NCI-H748 treated with DMSO at 0.1 percent for 48 hours (cell line): ENCODE data around the gene TMEM120B.

ENCODE experiments used
- DNase-seq: peaks from one replicate; lab custom pipeline; 2025; lab: John Stamatoyannopoulos, UW

The TMEM120B gene

GRCh38 chr12:121804417-121805111 lies 92.0 kb downstream of the TMEM120B start:
- DNase-seq = no peak

GRCh38 chr12:121805171-121806008 lies 92.8 kb downstream of the TMEM120B start:
- peak; percentile 6 for DNase-seq

- no peak for DNase-seq
These were observed 93.5 kb downstream of the TMEM120B start for GRCh38 chr12:121806009-121806545.

GRCh38 chr12:121806546-121807423 lies 94.2 kb downstream of the TMEM120B start:
- no peak for DNase-seq

GRCh38 chr12:121807642-121808347 lies 95.2 kb downstream of the TMEM120B start:
- DNase-seq = no peak

GRCh38 chr12:121808623-121809022 lies 96.1 kb downstream of the TMEM120B start:
- DNase-seq = no peak

- DNase-seq = no peak
These were observed 97.2 kb downstream of the TMEM120B start for GRCh38 chr12:121809712-121810116.

- no peak for DNase-seq
These were observed 97.8 kb downstream of the TMEM120B start for GRCh38 chr12:121810234-121810817.

GRCh38 chr12:121810833-121811433 lies 98.4 kb downstream of the TMEM120B start:
- no peak for DNase-seq

GRCh38 chr12:121811434-121812319 lies 99.1 kb downstream of the TMEM120B start:
- DNase-seq = peak; percentile 43

GRCh38 chr12:121812320-121812871 lies 99.8 kb downstream of the TMEM120B start:
- peak; percentile 26 for DNase-seq

GRCh38 chr12:121812921-121813896 lies 100.7 kb downstream of the TMEM120B start:
- no peak for DNase-seq

GRCh38 chr12:121813951-121814350 lies 101.4 kb downstream of the TMEM120B start:
- no peak for DNase-seq

GRCh38 chr12:121814429-121815119 lies 102.0 kb downstream of the TMEM120B start:
- DNase-seq = no peak

GRCh38 chr12:121815263-121815662 lies 102.7 kb downstream of the TMEM120B start:
- no peak for DNase-seq

- DNase-seq = no peak
These were observed 104.5 kb downstream of the TMEM120B start for GRCh38 chr12:121816925-121817647.

- no peak for DNase-seq
These were observed 105.1 kb downstream of the TMEM120B start for GRCh38 chr12:121817648-121818043.
